ENCODE data around the gene HAVCR1.

DNA sequence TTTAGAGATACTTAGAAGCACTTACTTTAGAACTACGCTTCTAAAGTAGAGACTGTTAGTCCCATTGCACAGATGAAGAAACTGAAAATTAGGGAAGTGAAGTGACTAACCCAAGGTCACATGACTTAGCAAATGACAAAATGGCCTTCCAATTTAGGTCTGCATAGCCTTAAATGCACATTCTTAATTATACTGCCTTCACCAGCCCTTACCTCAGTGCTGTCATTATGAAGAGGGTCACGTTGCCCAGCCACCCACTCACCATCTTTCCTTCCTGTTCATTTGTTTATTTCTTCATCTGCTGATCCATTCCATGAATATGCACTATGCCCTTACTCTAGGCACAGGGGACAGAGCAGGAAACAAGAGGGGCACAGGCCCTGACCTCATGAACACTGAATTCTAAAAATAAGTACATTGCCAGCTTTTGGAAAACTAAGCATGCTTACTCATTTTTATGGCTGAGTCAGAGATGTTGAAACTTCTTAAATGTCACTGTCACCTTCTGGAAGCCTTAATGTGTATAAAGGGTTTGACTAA, 41.3 kb upstream of the HAVCR1 start:
- TF ChIP-seq, protein P1, sequence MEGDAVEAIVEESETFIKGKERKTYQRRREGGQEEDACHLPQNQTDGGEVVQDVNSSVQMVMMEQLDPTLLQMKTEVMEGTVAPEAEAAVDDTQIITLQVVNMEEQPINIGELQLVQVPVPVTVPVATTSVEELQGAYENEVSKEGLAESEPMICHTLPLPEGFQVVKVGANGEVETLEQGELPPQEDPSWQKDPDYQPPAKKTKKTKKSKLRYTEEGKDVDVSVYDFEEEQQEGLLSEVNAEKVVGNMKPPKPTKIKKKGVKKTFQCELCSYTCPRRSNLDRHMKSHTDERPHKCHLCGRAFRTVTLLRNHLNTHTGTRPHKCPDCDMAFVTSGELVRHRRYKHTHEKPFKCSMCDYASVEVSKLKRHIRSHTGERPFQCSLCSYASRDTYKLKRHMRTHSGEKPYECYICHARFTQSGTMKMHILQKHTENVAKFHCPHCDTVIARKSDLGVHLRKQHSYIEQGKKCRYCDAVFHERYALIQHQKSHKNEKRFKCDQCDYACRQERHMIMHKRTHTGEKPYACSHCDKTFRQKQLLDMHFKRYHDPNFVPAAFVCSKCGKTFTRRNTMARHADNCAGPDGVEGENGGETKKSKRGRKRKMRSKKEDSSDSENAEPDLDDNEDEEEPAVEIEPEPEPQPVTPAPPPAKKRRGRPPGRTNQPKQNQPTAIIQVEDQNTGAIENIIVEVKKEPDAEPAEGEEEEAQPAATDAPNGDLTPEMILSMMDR (IDR thresholded peaks at IDR 0.05): no peak
- TF ChIP-seq POLR2A (IDR thresholded peaks at IDR 0.05): no peak
